Esophagus squamous epithelium (tissue), 5 donors: ENCODE measurements around the gene TGM3. TPM values are rescaled to one million over a fixed set of nuclear protein-coding genes. Genes with fewer than 3 reads are reported as not detected.

ENCODE experiments used
- DNase-seq: peaks from one replicate; lab custom pipeline; 2025; lab: John Stamatoyannopoulos, UW
- H3K27ac ChIP-seq, 4 donors: fragments of 200-600 bp; sonication (generic); one replicate each; pipeline ENCODE4 v1.5.1; 2016 to 2019; ENCODE audit warnings: mild to moderate bottlenecking in 1 of 4
- H3K27me3 ChIP-seq, 4 donors: fragments of 200-600 bp; sonication (generic); 1 replicate in 3 of 4; 2 replicates in 1 of 4; pipeline versions ENCODE4 v1.5.1 to v1.6.0; 2017 to 2021; ENCODE audit warnings: antibody characterized with exemption in 1 of 4
- H3K36me3 ChIP-seq, 3 donors: fragments of 200-600 bp; sonication (generic); one replicate each; pipeline ENCODE4 v1.5.1; 2016 to 2019
- H3K4me1 ChIP-seq, 3 donors: fragments of 200-600 bp; sonication (generic); one replicate each; pipeline ENCODE4 v1.5.1; 2017 to 2019
- H3K4me3 ChIP-seq, 4 donors: fragments of 200-600 bp; sonication (generic); 1 replicate in 3 of 4; 2 replicates in 1 of 4; pipeline ENCODE4 v1.5.1; 2016 to 2019; ENCODE audit warnings: mild to moderate bottlenecking in 2 of 4, moderate library complexity in 1 of 4
- H3K9me3 ChIP-seq, 3 donors: fragments of 200-600 bp; sonication (generic); one replicate each; pipeline ENCODE4 v1.5.1; 2016 to 2019
- POLR2A ChIP-seq, 4 donors: fragments of 450-650 bp; IDR thresholded peaks; one replicate each; pipeline ENCODE4 v1.6.1; 2017; ENCODE audit warnings: antibody characterized with exemption in 4 of 4, mild to moderate bottlenecking in 4 of 4, moderate library complexity in 3 of 4
- WGBS, 2 donors: methylation state at CpG; one replicate each; pipeline ENCODE4 v1.1.5; 2018; 5-methylcytosine and 5-hydroxymethylcytosine counted together
- intact Hi-C: fragments of 100-400 bp; cut with DNase I; formaldehyde crosslinking; loops from one replicate; pipeline ENCODE4 v1.15.0; 2022
- total RNA-seq, 4 donors: library from RNA; depleted of rRNA; stranded (reverse); fragments of >200 nt; gene quantifications; one replicate each; pipeline ENCODE4 v1.1.0, GENCODE V29; 2016
- TF ChIP-seq, protein P1 (sequence below), 6 experiments: fragments of 450-650 bp in 4 of 6; fragments of 200-600 bp in 2 of 6; sonication (generic) in 2 of 6; IDR thresholded peaks; one replicate each; pipeline ENCODE4 v1.5.1; 2016 to 2019; ENCODE audit warnings: antibody characterized with exemption in 6 of 6, mild to moderate bottlenecking in 4 of 6, moderate library complexity in 4 of 6
- donor health status: DM: yes; HTN: yes; CAD: no.

TGM3 gene
- total RNA-seq, 4 donors from 2014 or later: 626 to 2,995 (median 1,370) TPM

DNA sequence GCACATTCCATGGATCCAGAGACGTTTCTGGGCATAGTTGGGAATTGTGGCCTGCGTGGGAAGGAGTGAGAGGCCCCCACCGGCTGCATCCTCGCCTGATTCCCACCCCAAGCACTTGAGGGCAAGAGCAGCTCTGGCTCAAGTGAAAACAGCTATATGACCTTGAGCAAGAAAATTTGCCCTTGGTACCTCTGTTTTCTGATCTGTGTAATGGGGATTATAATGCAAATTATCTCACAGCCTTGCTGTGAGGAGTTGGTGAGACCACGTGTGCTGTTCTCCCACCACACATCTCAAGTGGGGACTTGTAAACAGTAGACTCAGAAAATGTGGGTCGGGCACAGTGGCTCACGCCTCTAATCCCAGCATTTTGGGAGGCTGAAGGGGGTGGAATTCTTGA lies 85.5 kb downstream of the TGM3 start:
- TF ChIP-seq, protein P1, sequence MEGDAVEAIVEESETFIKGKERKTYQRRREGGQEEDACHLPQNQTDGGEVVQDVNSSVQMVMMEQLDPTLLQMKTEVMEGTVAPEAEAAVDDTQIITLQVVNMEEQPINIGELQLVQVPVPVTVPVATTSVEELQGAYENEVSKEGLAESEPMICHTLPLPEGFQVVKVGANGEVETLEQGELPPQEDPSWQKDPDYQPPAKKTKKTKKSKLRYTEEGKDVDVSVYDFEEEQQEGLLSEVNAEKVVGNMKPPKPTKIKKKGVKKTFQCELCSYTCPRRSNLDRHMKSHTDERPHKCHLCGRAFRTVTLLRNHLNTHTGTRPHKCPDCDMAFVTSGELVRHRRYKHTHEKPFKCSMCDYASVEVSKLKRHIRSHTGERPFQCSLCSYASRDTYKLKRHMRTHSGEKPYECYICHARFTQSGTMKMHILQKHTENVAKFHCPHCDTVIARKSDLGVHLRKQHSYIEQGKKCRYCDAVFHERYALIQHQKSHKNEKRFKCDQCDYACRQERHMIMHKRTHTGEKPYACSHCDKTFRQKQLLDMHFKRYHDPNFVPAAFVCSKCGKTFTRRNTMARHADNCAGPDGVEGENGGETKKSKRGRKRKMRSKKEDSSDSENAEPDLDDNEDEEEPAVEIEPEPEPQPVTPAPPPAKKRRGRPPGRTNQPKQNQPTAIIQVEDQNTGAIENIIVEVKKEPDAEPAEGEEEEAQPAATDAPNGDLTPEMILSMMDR (IDR thresholded peaks at IDR 0.05): no peak
- TF ChIP-seq POLR2A (IDR thresholded peaks at IDR 0.05): no peak
- Histone ChIP-seq H3K36me3 (no peaks in the 10 kb centered on the region), H3K27ac (no peak overlapping the region), H3K4me3 (no peak overlapping the region), H3K9me3 (no peaks in the 10 kb centered on the region), H3K27me3 (peaks cover 0 to 25% (median 0%) of the 10 kb centered on the region in 4 donors), H3K4me1 (no peaks in the 10 kb centered on the region)
- no peak for DNase-seq
- WGBS, 2 donors: 76 to 97% methylated on average over 3 to 5 of the region's 7 CpGs
- intact Hi-C loops: no loop called here

- H3K9me3 ChIP-seq: peaks cover 0 to 12% (median 0%) of the 10 kb centered on the region in 3 donors
- peaks cover 0 to 34% (median 0%) of the 10 kb centered on the region in 4 donors for H3K27me3 ChIP-seq
- no peaks in the 10 kb centered on the region for H3K36me3 ChIP-seq
- intact Hi-C loops: no loop called here
- peaks cover 0 to 4% (median 0%) of the 10 kb centered on the region in 3 donors for H3K4me1 ChIP-seq
- no peak for TF ChIP-seq POLR2A (IDR thresholded peaks at IDR 0.05)
- TF ChIP-seq, protein P1 (IDR thresholded peaks at IDR 0.05): no peak
- 20 to 65% methylated on average over 2 of the region's 2 CpGs for WGBS, 2 donors
- no peak for DNase-seq
- no peak overlapping the region for H3K27ac ChIP-seq
- H3K4me3 ChIP-seq: no peak overlapping the region
Observed at GRCh38 chr20:2382833-2383232, 87.0 kb downstream of the TGM3 start.

DNA sequence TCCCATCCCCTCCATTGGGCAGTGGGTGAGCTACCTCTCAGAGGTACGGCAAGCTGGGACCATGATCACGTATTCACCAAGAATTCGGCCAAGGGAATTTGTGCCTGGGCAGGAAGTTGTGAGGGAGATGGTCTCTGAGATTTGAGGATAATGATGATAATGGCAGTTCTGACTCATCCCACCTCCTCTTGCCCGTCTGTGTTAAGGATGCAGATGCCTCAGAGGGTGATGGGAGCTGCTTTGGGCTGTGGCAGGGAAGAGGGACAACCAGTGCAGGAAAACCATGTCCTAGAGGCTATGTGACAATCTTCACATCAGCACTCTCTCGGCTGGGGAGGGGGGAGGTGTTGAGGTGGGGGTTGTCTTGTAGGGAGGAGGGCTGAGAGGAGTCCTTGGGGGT lies 89.2 kb downstream of the TGM3 start:
- Histone ChIP-seq H3K4me1 (peaks cover 0 to 4% (median 0%) of the 10 kb centered on the region in 3 donors), H3K27me3 (peaks cover 0 to 34% (median 0%) of the 10 kb centered on the region in 4 donors), H3K9me3 (peaks cover 0 to 25% (median 0%) of the 10 kb centered on the region in 3 donors), H3K4me3 (no peak overlapping the region), H3K27ac (no peak overlapping the region), H3K36me3 (no peaks in the 10 kb centered on the region)
- DNase-seq: no peak
- intact Hi-C loops: no loop called here
- WGBS, 2 donors: 43 to 66% methylated on average over 1 to 5 of the region's 5 CpGs
- TF ChIP-seq, protein P1 (IDR thresholded peaks at IDR 0.05): no peak
- TF ChIP-seq POLR2A (IDR thresholded peaks at IDR 0.05): no peak

GRCh38 chr20:2385496-2385895 lies 89.7 kb downstream of the TGM3 start:
- no peak for DNase-seq
- Histone ChIP-seq H3K27me3 (peaks cover 0 to 34% (median 0%) of the 10 kb centered on the region in 4 donors), H3K27ac (no peak overlapping the region), H3K36me3 (no peaks in the 10 kb centered on the region), H3K4me3 (no peak overlapping the region), H3K9me3 (peaks cover 0 to 25% (median 0%) of the 10 kb centered on the region in 3 donors), H3K4me1 (peaks cover 0 to 4% (median 0%) of the 10 kb centered on the region in 3 donors)
- intact Hi-C loops: no loop called here
- WGBS, 2 donors: 52 to 73% methylated on average over 6 of the region's 6 CpGs
- TF ChIP-seq, protein P1 (IDR thresholded peaks at IDR 0.05): no peak
- TF ChIP-seq POLR2A (IDR thresholded peaks at IDR 0.05): no peak

DNA sequence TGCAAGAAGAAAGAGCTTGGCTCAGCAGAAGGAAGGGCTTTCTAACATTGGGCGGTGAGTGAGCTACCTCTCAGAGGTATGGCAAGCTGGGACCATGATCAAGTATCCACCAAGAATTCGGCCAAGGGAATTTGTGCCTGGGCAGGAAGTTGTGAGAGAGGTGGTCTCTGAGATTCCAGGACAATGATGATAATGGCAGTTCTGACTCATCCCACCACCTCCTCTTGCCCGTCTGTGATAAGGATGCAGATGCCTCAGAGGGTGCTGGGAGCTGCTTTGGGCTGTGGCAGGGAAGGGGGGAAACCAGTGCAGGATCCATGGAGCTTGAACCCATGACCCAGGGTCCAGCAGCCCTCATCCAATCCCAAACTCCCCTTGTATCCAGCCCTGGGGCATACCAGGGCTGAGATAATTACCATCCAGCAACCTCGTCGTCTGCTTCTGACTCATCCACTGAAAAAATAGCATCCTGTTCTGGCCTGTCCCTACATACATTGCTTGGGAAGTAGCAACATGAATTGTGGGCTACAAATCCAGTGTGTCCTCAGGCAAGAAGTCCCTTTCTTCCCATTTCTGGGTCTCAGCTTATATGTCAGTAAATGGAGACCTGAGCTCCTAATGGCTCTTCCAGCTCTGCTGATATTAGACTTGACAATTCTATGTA lies 90.8 kb downstream of the TGM3 start:
- Histone ChIP-seq H3K36me3 (no peaks in the 10 kb centered on the region), H3K27me3 (peaks cover 0 to 34% (median 0%) of the 10 kb centered on the region in 4 donors), H3K9me3 (peaks cover 0 to 25% (median 0%) of the 10 kb centered on the region in 3 donors), H3K4me3 (no peak overlapping the region), H3K4me1 (peaks cover 0 to 4% (median 0%) of the 10 kb centered on the region in 3 donors), H3K27ac (no peak overlapping the region)
- 33 to 48% methylated on average over 5 of the region's 5 CpGs for WGBS, 2 donors
- TF ChIP-seq POLR2A (IDR thresholded peaks at IDR 0.05): no peak
- TF ChIP-seq, protein P1 (IDR thresholded peaks at IDR 0.05): no peak
- intact Hi-C loops: no loop called here
- no peak for DNase-seq
